GM21390 (cell line): ENCODE results near the gene IFNL2.

ENCODE experiments used
- ATAC-seq: cut with Tn5 transposase; IDR thresholded peaks from one replicate; pipeline ENCODE4 v1.9.1; 2021; ENCODE audit not compliant: unreplicated experiment

IFNL2 gene

GRCh38 chr19:39316627-39317321 is 48.6 kb downstream of the IFNL2 start:
- no peak for ATAC-seq

GRCh38 chr19:39317476-39317875 is 49.3 kb downstream of the IFNL2 start:
- ATAC-seq, result no peak

GRCh38 chr19:39318071-39318470 is 49.9 kb downstream of the IFNL2 start:
- ATAC-seq, result no peak

GRCh38 chr19:39318690-39319089 is 50.5 kb downstream of the IFNL2 start:
- ATAC-seq, result no peak

- ATAC-seq, result no peak
Measured at GRCh38 chr19:39319098-39319891, 51.1 kb downstream of the IFNL2 start.
